T47D (cell line): ENCODE results near the gene ELOVL4.

Source experiments
- DNase-seq, 2 experiments: peaks; one replicate each; pipeline versions ENCODE4 v3.0.0 to v3.0.0-alpha.2; 2011 to 2012; ENCODE audit warnings: low read depth in 1 of 2, low spot score in 1 of 2
- JUND ChIP-seq: IDR thresholded peaks from 2 replicates; pipeline ENCODE4 v1.6.1; 2012; ENCODE audit warnings: low read depth
- in situ Hi-C: cut with HindIII; loops from 2 replicates; pipeline ENCODE4 v1.10.0; 2016; ENCODE audit warnings: low sequenced_read_pairs, low pct_unique_long_range_greater_than_20kb

ELOVL4 gene

DNA sequence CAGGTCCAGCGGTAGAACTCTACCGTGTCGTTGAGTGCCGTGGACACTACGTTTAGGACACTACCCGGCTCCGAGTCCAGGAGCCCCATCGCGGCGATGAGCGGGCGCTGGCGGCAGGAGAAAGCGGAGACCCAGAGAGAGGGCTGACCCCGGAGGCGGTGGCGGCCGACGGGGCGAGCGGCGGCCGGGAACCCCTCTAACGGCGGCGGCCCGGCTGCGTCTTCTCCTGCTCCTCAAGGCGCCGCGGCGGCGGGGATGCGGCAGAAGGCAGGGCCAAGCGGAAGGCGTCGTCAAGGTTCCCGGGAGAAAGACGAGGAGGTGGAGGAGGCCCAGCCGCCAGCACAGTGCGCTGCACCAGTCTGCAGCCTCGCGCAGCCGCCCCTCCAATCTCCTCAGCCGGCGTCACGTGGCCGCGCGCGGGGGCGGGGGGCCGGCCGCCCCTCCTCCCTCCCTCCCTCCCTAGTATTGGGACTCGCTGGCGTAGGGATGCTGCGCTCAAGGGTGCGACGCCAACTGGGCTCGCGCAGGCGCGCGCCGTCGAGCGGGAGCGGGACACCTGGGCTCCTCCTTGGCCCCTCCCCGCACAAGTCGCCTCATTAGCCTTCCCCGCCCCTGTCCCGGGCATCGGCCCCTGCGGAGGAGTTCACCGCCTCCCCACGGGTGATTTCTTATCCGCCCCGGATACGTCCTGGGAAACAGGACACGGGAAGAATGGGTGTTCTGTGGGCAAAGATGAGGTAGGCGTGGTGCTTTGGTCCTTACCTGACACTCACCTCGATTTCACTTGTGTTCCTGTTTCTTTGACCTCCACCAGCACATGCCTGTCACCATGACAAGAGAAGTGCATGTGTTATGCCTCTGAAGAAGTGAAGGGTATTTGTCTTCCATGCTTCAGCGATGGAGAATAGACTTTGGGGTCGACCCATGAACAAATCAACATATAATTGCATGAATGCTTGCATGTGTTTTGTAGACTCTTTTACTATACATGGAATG is at the start of gene ELOVL4:
ELOVL4 (minus strand) TSS at position 363 of the 996 bp plus-strand sequence; CDS start at position 89, 274 bp downstream.
- peak; percentile 51 to 85 for DNase-seq
- in situ Hi-C loops, result no loop called here
- TF ChIP-seq JUND, result no peak

DNA sequence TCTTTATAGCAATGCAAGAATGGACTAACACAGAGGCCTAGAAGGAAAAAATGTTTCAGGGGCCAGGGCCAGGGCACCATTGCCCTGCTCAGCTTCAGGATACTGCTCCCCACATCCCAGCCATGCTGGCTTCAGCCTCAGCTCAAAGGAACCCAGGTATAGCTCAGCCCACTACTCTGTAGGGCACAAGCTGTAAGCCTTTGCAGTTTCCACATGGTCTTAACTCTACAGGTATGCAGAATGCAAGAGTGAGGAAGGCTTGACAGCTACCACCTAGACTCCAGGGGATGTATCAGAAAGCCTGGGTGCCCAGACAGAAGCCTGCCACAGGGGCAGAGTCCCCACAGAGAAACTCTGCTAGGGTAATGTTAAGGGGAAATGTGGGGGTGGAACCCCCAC is 46.6 kb upstream of the ELOVL4 start:
- no peak for DNase-seq
- TF ChIP-seq JUND, result no peak
- in situ Hi-C loops, result no loop called here

DNA sequence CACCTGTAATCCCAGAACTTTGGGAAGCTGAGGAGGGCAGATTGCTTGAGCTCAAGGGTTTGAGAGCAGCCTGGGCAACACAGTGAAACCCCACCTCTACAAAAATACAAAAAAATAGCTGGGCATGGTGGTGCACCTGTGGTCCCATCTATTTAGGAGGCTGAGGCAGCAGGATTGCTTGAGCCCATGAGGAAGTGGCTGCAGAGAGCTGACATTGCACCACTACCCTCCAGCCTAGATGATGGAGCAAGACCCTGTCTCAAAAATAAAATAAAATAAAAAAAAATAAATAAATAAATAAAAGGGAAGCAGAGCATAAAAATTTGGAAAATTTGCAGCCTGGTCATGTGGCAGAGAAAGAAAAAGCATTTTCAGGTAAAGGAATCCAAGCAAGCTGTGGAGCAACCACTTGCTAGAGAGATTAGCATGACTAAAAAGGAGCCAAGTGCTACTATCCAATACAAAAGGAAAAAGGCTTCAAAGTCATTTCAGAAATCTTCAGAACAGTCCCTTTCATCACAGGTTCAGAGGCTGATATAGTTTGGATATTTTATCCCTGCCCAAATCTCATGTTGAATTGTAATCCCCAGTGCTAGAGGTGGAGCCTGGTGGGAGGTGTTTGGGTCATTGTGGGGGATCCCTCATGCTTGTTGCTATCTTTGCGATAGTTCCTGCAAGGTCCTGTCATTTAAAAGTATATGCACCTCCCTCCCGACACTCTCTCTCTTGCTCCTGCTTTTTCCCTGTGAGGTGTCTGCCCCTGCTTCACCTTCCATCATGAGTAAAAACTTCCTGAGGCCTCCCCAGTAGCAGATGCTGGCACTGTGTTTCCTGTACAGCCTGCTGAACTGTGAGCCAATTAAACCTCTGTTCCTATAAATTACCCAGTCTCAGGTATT is 45.9 kb upstream of the ELOVL4 start:
- no peak for DNase-seq
- in situ Hi-C loops, result no loop called here
- no peak for TF ChIP-seq JUND

DNA sequence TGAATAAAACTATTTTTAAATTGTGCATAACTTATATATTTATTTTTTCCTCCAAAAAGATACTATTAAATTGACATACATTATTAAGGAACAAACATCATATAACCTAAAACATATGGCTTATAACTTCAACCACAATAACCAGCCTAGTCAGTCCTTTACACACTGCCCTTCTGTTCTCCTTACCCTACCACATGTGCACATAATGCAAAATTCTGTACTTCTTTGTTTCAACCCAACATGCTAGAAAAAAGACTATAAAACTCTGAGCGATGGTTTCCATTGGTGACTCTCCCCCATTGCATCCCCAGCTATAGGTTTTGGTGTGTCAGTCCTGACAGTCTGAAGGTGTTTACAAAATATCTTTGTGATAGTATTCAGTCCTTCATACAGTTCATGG is 42.3 kb upstream of the ELOVL4 start:
- TF ChIP-seq JUND, result no peak
- no peak for DNase-seq
- in situ Hi-C loops, result no loop called here

DNA sequence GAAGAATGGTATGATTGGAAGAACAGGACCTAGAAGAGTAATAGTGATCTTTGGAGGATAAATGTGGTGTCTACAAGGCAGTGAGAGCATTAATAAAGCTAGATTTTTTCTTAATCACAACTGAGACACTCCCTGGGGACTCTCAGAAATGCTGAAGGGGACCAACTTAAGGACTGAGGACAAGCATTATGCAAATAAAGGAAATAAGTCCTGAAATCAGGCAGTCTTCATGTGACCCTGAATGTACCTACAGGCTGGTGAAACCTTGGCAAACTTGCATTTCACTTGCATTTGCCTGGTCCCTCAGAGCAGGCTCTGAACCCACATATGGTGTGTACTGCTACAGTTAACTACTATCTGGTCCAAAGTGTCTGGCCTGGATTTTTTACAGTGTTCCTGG is 37.8 kb upstream of the ELOVL4 start:
- in situ Hi-C loops, result no loop called here
- no peak for DNase-seq
- TF ChIP-seq JUND, result no peak

DNA sequence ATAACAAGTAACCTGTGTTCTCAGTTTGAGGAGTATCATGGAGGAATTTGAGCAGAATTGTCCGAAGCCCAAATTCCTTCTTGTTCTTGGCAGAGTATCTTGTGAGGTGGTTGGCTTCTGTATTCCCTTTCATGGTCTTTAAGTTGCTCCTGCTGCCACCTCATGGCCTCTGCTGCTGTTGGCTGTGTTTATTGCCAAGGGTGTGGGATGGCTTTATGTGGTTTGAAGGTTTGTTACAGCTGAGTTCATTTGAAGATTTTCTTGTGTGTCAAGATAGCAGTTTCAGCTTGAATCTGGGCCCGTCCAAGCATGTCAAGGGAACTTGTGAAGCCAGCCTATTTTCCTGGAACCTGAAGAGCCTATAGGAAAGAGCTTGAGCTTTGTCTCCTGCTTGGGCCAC is 36.9 kb upstream of the ELOVL4 start:
- TF ChIP-seq JUND, result no peak
- peak in 1 of 2 experiments; percentile 58 for DNase-seq
- in situ Hi-C loops, result no loop called here

DNA sequence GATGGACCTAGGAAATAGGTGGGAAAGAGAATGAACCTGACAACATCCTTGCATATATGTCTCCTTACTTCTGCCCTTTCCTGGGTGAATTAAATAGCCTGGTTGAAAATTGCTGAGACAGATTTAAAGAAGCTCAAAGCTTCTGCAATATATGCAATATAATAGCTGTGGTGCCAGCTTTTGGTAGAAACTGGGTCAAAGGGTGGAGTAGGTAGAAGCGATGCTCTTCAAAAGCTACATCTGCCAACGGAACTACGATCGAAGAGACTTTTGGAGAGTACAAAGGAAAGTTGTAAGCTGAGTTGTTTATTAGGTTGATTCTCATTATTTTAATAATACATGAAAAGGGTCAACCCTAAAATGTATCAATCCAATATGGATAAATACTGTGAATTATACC is 34.3 kb upstream of the ELOVL4 start:
- DNase-seq, result no peak
- TF ChIP-seq JUND, result no peak
- in situ Hi-C loops, result no loop called here

DNA sequence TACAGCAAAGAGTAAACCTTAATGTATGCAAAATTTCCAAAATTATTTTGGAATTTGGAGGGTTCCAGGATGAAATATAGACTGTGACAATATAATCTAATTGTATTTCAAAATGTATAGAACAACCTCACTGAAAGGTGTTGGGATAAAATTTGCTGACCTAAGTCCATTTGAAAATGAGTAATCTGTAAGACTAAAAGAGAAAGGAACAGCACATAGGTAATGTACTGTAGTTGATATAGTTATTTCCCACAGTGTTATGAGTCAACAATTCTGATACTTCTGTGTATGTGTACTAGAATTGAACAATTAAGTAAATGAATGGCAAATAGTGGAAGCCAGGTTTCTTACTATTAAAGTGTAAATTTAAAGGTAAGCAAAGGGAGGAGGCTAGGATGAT is 23.8 kb upstream of the ELOVL4 start:
- in situ Hi-C loops, result no loop called here
- TF ChIP-seq JUND, result no peak
- no peak for DNase-seq

DNA sequence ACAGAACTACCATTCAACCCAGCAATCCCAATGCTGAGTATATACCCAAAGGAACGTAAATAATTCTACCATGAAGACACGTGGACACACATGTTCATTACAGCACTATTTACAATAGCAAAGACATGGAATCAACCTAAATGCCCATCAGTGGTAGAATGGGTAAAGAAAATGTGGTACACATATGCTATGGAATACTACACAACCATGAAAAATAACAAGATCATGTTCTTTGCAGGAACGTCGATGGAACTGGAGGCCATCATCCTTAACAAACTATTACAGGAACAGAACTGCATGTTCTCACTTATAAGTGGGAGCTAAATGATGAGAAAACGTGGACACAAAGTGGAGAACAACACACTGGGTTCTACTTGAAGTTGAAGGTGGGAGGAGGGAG is 22.4 kb upstream of the ELOVL4 start:
- in situ Hi-C loops, result no loop called here
- TF ChIP-seq JUND, result no peak
- DNase-seq, result no peak

DNA sequence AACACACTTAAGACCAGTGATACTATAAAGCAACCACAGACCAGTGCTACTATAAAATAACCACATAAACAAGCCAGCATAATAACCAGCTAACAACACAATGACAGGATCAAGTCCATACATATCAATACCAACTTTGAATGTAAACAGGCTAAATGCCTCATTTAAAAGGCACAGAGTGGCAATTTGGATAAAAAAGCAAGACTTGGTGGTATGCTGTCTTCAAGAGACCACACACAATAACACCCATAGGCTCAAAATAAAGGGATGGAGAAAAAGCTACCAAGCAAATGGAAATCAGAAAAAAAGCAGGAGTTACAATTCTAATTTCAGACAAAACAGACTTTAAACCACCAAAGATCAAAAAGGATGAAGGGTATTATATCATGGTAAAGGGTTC is 19.8 kb upstream of the ELOVL4 start:
- in situ Hi-C loops, result no loop called here
- DNase-seq, result no peak
- no peak for TF ChIP-seq JUND

DNA sequence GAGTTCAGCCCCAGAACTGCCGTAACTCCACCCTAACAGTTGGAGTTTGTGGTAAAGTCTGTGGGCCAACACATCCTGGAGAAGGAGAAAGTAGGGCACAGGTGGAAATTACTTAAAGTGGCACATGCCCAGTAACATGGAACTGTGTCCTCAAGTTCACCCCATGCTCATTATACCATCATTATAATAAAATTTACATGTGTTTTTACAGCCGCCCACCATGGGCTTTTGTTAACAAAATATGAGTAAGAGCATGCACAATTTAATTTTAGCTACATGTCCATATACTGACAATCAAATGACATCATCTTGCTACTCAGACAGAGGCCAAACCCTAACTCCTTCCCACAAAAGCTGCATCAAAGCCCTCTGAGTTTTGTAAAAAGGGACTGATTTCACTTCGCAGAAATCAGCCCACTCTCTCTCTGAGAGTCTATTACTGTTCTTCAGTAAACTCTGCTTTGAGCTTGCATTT is 17.3 kb upstream of the ELOVL4 start:
- TF ChIP-seq JUND, result no peak
- in situ Hi-C loops, result no loop called here

DNA sequence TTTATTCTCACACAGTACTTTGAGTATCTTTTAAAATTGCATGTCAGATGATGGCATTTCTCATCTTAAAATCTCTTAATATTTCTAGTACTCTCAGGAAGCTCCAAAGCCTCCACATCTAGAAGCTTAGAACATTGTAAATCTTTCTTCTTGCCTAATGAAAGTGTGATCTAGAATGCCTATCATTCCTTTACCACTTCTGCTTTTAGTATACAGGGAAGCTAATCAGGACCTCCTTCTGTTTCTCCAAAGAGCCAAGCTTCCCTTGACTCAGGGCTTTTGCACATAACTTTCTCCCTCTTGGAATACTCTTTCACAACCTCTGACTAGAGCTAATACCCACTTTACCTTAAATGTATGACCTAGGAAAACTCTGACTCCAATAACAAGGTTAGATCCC is 7.5 kb upstream of the ELOVL4 start:
- no peak for DNase-seq

More for the DNA sequence above, 17.3 kb upstream of the ELOVL4 start:
- DNase-seq, result no peak

More for the DNA sequence above, 7.5 kb upstream of the ELOVL4 start:
- in situ Hi-C loops, result no loop called here
- TF ChIP-seq JUND, result no peak
